K562 (cell line): ENCODE measurements around the gene SIGLEC7. TPM values are rescaled to one million over a fixed set of nuclear protein-coding genes. Genes with fewer than 3 reads are reported as not detected.

ENCODE experiments used
- FOSL1 ChIP-seq: fragments of 200-800 bp; sonication (Bioruptor generic); conservative IDR thresholded peaks from 2 replicates; pipeline ENCODE4 v1.6.1; 2016; ENCODE audit warnings: missing genetic modification characterization, missing compliant biosample characterization
- GTF2B ChIP-seq: IDR thresholded peaks from 2 replicates; pipeline ENCODE4 v1.6.1; 2011; ENCODE audit not compliant: insufficient read length; ENCODE audit errors: extremely low read depth
- GTF2E2 ChIP-seq: fragments of 200-800 bp; sonication (Bioruptor generic); IDR thresholded peaks from 2 replicates; pipeline ENCODE4 v1.6.1; 2016; ENCODE audit warnings: missing genetic modification characterization, missing compliant biosample characterization
- JUND ChIP-seq, 2 experiments: IDR thresholded peaks; 2 replicates in 1 of 2; 3 replicates in 1 of 2; pipeline ENCODE4 v1.6.1; 2011; ENCODE audit warnings: borderline replicate concordance in 2 of 2, low read depth in 2 of 2, low read length in 2 of 2, improper control_type of control experiment in 1 of 2, missing biosample characterization in 1 of 2, missing genetic modification characterization in 1 of 2, missing genetic modification reagents in 1 of 2
- MCM2 ChIP-seq: fragments of 450-650 bp; IDR thresholded peaks from 2 replicates; pipeline ENCODE4 v1.6.1; 2017; ENCODE audit warnings: low read depth, mild to moderate bottlenecking
- NR3C1 ChIP-seq: sonication (generic); formaldehyde crosslinking; IDR thresholded peaks from 2 replicates; pipeline ENCODE4 v1.8.1; 2022; ENCODE audit warnings: missing genetic modification reagents
- POLR3G ChIP-seq: IDR thresholded peaks from 2 replicates; pipeline ENCODE4 v1.6.1; 2011; ENCODE audit not compliant: insufficient read length, insufficient replicate concordance; ENCODE audit errors: extremely low read depth
- POU5F1 ChIP-seq: fragments of 150-350 bp; IDR thresholded peaks from 2 replicates; pipeline ENCODE4 v1.6.1; 2014; ENCODE audit warnings: borderline replicate concordance, low read length, low read depth, mild to moderate bottlenecking; ENCODE audit not compliant: partially characterized antibody
- PRDM10 ChIP-seq: fragments of 450-650 bp; IDR thresholded peaks from 2 replicates; pipeline ENCODE4 v1.6.1; 2018; ENCODE audit not compliant: partially characterized antibody
- RAD51 ChIP-seq: fragments of 450-650 bp; IDR thresholded peaks from 2 replicates; pipeline ENCODE4 v1.7.1; 2016; ENCODE audit warnings: low read depth, mild to moderate bottlenecking, borderline replicate concordance
- RBM14 ChIP-seq: fragments of 200-400 bp; formaldehyde crosslinking; IDR thresholded peaks from 2 replicates; pipeline ENCODE4 v1.6.1; 2018; ENCODE audit warnings: low read depth, mild to moderate bottlenecking, low read length, moderate library complexity, borderline replicate concordance; ENCODE audit not compliant: insufficient read depth
- SOX6 ChIP-seq: fragments of 450-650 bp; IDR thresholded peaks from 2 replicates; pipeline ENCODE4 v1.6.1; 2014; ENCODE audit warnings: mild to moderate bottlenecking
- TBL1XR1 ChIP-seq, 2 experiments: IDR thresholded peaks; 2 replicates each; pipeline ENCODE4 v1.6.1; 2012; ENCODE audit warnings: improper control_type of control experiment in 2 of 2, low read length in 2 of 2, mild to moderate bottlenecking in 1 of 2
- UBTF ChIP-seq, 2 experiments: IDR thresholded peaks; 2 replicates each; pipeline ENCODE4 v1.6.1; 2012; ENCODE audit warnings: improper control_type of control experiment in 2 of 2, low read depth in 2 of 2, low read length in 2 of 2, borderline replicate concordance in 1 of 2
- ZFP30 ChIP-seq: fragments of 250-450 bp; sonication (Bioruptor Pico); IDR thresholded peaks from 2 replicates; pipeline ENCODE4 v1.8.0; 2022; ENCODE audit warnings: moderate library complexity, mild to moderate bottlenecking, inconsistent platforms, borderline replicate concordance
- ZNF224 ChIP-seq: sonication (generic); formaldehyde crosslinking; IDR thresholded peaks from 2 replicates; pipeline ENCODE4 v1.8.0; 2022; ENCODE audit warnings: mild to moderate bottlenecking, missing genetic modification reagents
- ZNF511 ChIP-seq: sonication (generic); formaldehyde crosslinking; IDR thresholded peaks from 2 replicates; pipeline ENCODE4 v1.8.0; 2022; ENCODE audit warnings: mild to moderate bottlenecking, missing genetic modification reagents
- ZNF717 ChIP-seq: fragments of 250-450 bp; sonication (Bioruptor Pico); IDR thresholded peaks from 2 replicates; pipeline ENCODE4 v1.5.0; 2021
- ZNF780A ChIP-seq: fragments of 250-450 bp; sonication (Bioruptor Pico); IDR thresholded peaks from 2 replicates; pipeline ENCODE4 v1.5.0; 2021; ENCODE audit warnings: mild to moderate bottlenecking
- polyA plus RNA-seq, 8 experiments: library from polyadenylated mRNA; depleted of rRNA in 4 of 8; stranded (reverse) in 5 of 8; unstranded in 3 of 8; fragments of >200 nt; fragmentation: Nextera tagmentation in 2 of 8; fragmentation: Illumina TruSeq in 1 of 8; extraction: Ambion mirVana in 2 of 8; extraction: Trizol in 1 of 8; gene quantifications; 2 replicates each; pipeline versions ENCODE4 v1.2.1 to v1.2.3, GENCODE V29; 2011 to 2014; ENCODE audit warnings: inconsistent platforms in 1 of 8, missing spikeins in 1 of 8
- total RNA-seq, 7 experiments: library from RNA; depleted of rRNA in 6 of 7; stranded (reverse); fragments of >200 nt in 6 of 7; fragmentation: Illumina TruSeq in 2 of 7; extraction: Trizol in 2 of 7; gene quantifications; 2 replicates each; pipeline versions ENCODE4 v1.2.1 to v1.2.3, GENCODE V29; 2011 to 2021; ENCODE audit warnings: low replicate concordance in 1 of 7

The SIGLEC7 gene
- total and polyA plus RNA-seq, 9 of the 15 experiments (the other 6 are each of a cell fraction or from before 2014, with no cell fraction given), result 0.10 to 0.12 TPM; not detected in 7

GRCh38 chr19:51131780-51132680, 10.1 kb upstream of the SIGLEC7 start (continued):
- no peak for TF ChIP-seq ZNF780A (CRISPR knock-in tag)
- TF ChIP-seq POU5F1, result no peak
- peak; percentile 67 for TF ChIP-seq PRDM10
- TF ChIP-seq GTF2E2 (tag), result no peak
- no peak for TF ChIP-seq ZNF717
- TF ChIP-seq MCM2, result no peak
- no peak for TF ChIP-seq TBL1XR1 (IDR thresholded peaks at IDR 0.05; ENCODE audit: low read length in 2 of 2)
- no peak for TF ChIP-seq UBTF (IDR thresholded peaks at IDR 0.05; ENCODE audit: borderline replicate concordance in 1 of 2, low read depth in 2 of 2, low read length in 2 of 2)
- peak; percentile 46; the same call in 1 of the 2 replicates for TF ChIP-seq FOSL1 (tag)
- TF ChIP-seq RAD51, result no peak
- peak; percentile 71; the same call in 1 of the 2 replicates for TF ChIP-seq SOX6
- no peak for TF ChIP-seq GTF2B
- TF ChIP-seq JUND (IDR thresholded peaks at IDR 0.05; ENCODE audit: borderline replicate concordance, low read depth, low read length), result peak; percentile 51; the same call in 1 of the 2 replicates
- TF ChIP-seq JUND (tag; IDR thresholded peaks at IDR 0.05; ENCODE audit: borderline replicate concordance, low read depth, low read length), result peak; percentile 30; the same call in 1 of the 3 replicates
- no peak for TF ChIP-seq ZNF224 (CRISPR knock-in tag)
- no peak for TF ChIP-seq NR3C1 (CRISPR knock-in tag)
- TF ChIP-seq RBM14, result no peak
- no peak for TF ChIP-seq ZFP30 (CRISPR knock-in tag)
- no peak for TF ChIP-seq ZNF511 (CRISPR knock-in tag)
- no peak for TF ChIP-seq POLR3G
